WERI-Rb-1 (cell line): ENCODE measurements around the gene CCDC68.

Source experiments
- DNase-seq: peaks from one replicate; pipeline ENCODE4 v3.0.0-alpha.2; 2020
- H3K27ac ChIP-seq: fragments of 250-450 bp; sonication (Bioruptor Pico); 2 replicates; pipeline ENCODE4 v1.5.1; 2020; ENCODE audit warnings: mild to moderate bottlenecking, moderate library complexity
- H3K27me3 ChIP-seq: fragments of 250-450 bp; sonication (Bioruptor Pico); 2 replicates; pipeline ENCODE4 v1.5.1; 2021; ENCODE audit warnings: mild to moderate bottlenecking, low read depth, moderate library complexity; ENCODE audit not compliant: insufficient read depth, severe bottlenecking
- H3K36me3 ChIP-seq: fragments of 250-450 bp; sonication (Bioruptor Pico); 2 replicates; pipeline ENCODE4 v1.5.1; 2020; ENCODE audit warnings: mild to moderate bottlenecking, moderate library complexity
- H3K4me3 ChIP-seq: 2 replicates; pipeline ENCODE4 v1.5.1; 2011; ENCODE audit warnings: low read depth, mild to moderate bottlenecking, control low read depth, low read length
- H3K9me3 ChIP-seq: fragments of 250-450 bp; sonication (Bioruptor Pico); 2 replicates; pipeline ENCODE4 v1.5.1; 2021; ENCODE audit warnings: mild to moderate bottlenecking, moderate library complexity; ENCODE audit not compliant: severe bottlenecking
- TF ChIP-seq, protein P1 (sequence below): IDR thresholded peaks from 2 replicates; pipeline ENCODE4 v1.5.1; 2011; ENCODE audit warnings: low read depth, mild to moderate bottlenecking, control low read depth, inconsistent platforms, low read length

Gene CCDC68

GRCh38 chr18:54926593-54927325, 32.5 kb downstream of the CCDC68 start:
- Histone ChIP-seq H3K4me3 (no peak overlapping the region), H3K27me3 (peaks cover 94% of the 10 kb centered on the region), H3K36me3 (no peaks in the 10 kb centered on the region), H3K9me3 (no peaks in the 10 kb centered on the region), H3K27ac (no peak overlapping the region)
- TF ChIP-seq, protein P1, sequence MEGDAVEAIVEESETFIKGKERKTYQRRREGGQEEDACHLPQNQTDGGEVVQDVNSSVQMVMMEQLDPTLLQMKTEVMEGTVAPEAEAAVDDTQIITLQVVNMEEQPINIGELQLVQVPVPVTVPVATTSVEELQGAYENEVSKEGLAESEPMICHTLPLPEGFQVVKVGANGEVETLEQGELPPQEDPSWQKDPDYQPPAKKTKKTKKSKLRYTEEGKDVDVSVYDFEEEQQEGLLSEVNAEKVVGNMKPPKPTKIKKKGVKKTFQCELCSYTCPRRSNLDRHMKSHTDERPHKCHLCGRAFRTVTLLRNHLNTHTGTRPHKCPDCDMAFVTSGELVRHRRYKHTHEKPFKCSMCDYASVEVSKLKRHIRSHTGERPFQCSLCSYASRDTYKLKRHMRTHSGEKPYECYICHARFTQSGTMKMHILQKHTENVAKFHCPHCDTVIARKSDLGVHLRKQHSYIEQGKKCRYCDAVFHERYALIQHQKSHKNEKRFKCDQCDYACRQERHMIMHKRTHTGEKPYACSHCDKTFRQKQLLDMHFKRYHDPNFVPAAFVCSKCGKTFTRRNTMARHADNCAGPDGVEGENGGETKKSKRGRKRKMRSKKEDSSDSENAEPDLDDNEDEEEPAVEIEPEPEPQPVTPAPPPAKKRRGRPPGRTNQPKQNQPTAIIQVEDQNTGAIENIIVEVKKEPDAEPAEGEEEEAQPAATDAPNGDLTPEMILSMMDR = no peak
- DNase-seq = no peak

- H3K9me3 ChIP-seq = peaks cover 3% of the 10 kb centered on the region
- peaks cover 91% of the 10 kb centered on the region for H3K27me3 ChIP-seq
- TF ChIP-seq, protein P1 = no peak
- H3K36me3 ChIP-seq = no peaks in the 10 kb centered on the region
- no peak overlapping the region for H3K4me3 ChIP-seq
- no peak for DNase-seq
- no peak overlapping the region for H3K27ac ChIP-seq
Measured at GRCh38 chr18:54924948-54925347, 34.3 kb downstream of the CCDC68 start.

- H3K36me3 ChIP-seq = no peaks in the 10 kb centered on the region
- no peak for DNase-seq
- H3K27me3 ChIP-seq = peaks cover 91% of the 10 kb centered on the region
- H3K9me3 ChIP-seq = peaks cover 3% of the 10 kb centered on the region
- TF ChIP-seq, protein P1 = no peak
- H3K27ac ChIP-seq = no peak overlapping the region
- no peak overlapping the region for H3K4me3 ChIP-seq
Measured at GRCh38 chr18:54923339-54923956, 35.8 kb downstream of the CCDC68 start.

GRCh38 chr18:54919412-54919811, 39.8 kb downstream of the CCDC68 start:
- H3K27ac ChIP-seq = no peak overlapping the region
- no peak overlapping the region for H3K4me3 ChIP-seq
- no peaks in the 10 kb centered on the region for H3K36me3 ChIP-seq
- peaks cover 89% of the 10 kb centered on the region for H3K27me3 ChIP-seq
- TF ChIP-seq, protein P1 = no peak
- DNase-seq = no peak
- peaks cover 3% of the 10 kb centered on the region for H3K9me3 ChIP-seq

DNA sequence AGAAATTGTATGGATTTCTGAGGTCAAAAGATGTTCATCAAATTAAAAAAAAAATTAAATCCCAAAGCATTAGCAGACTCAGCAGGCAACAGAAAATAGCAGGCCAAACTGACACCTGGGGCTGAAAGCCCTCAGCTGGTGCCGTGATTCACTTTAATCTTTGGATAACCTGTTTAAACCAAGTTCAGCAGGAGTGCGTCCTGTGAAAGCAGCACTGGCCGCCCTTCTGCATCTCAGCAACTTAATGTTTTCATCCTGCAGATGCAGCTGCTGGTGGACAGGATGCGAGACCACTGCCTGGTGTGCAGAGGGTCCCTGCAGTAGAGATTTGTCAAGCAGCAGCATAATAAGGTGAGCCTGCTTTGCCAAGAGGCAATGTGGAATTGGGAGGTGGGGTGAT, 41.2 kb downstream of the CCDC68 start:
- Histone ChIP-seq H3K9me3 (peaks cover 3% of the 10 kb centered on the region), H3K27ac (no peak overlapping the region), H3K36me3 (no peaks in the 10 kb centered on the region), H3K27me3 (peaks cover 89% of the 10 kb centered on the region), H3K4me3 (no peak overlapping the region)
- no peak for DNase-seq
- TF ChIP-seq, protein P1 = no peak
